Smooth muscle cell (in vitro differentiated cells): ENCODE measurements around the gene PAFAH2. TPM values are rescaled to one million over a fixed set of nuclear protein-coding genes. Genes with fewer than 3 reads are reported as not detected.

Experiments used
- DNase-seq: peaks from one replicate; lab custom pipeline; 2025; ENCODE audit not compliant: unreplicated experiment; lab: John Stamatoyannopoulos, UW
- H2AFZ ChIP-seq: fragments of 200-600 bp; sonication (generic); 2 replicates; pipeline ENCODE4 v1.6.0; 2016; ENCODE audit warnings: antibody characterized with exemption, low read depth, mild to moderate bottlenecking
- H3F3A ChIP-seq: fragments of 200-600 bp; sonication (generic); 2 replicates; pipeline ENCODE4 v1.6.0; 2017; ENCODE audit warnings: antibody characterized with exemption, low read depth
- H3K27ac ChIP-seq: fragments of 200-600 bp; sonication (generic); 2 replicates; pipeline ENCODE4 v1.5.1; 2016; ENCODE audit warnings: low read depth, mild to moderate bottlenecking
- H3K27me3 ChIP-seq: fragments of 200-600 bp; sonication (generic); 2 replicates; pipeline ENCODE4 v1.6.1; 2016; ENCODE audit warnings: low read depth, mild to moderate bottlenecking
- H3K36me3 ChIP-seq: fragments of 200-600 bp; sonication (generic); 2 replicates; pipeline ENCODE4 v1.5.1; 2016; ENCODE audit warnings: low read depth
- H3K4me1 ChIP-seq: fragments of 200-600 bp; sonication (generic); 2 replicates; pipeline ENCODE4 v1.5.1; 2016; ENCODE audit warnings: low read depth
- H3K4me2 ChIP-seq: fragments of 200-600 bp; sonication (generic); 2 replicates; pipeline ENCODE4 v1.6.0; 2016; ENCODE audit warnings: mild to moderate bottlenecking
- H3K4me3 ChIP-seq: fragments of 200-600 bp; sonication (generic); 2 replicates; pipeline ENCODE4 v1.5.1; 2016; ENCODE audit warnings: mild to moderate bottlenecking
- H3K79me2 ChIP-seq: fragments of 200-600 bp; sonication (generic); 2 replicates; pipeline ENCODE4 v1.6.0; 2016; ENCODE audit warnings: low read depth, mild to moderate bottlenecking
- H3K9ac ChIP-seq: fragments of 200-600 bp; sonication (generic); 2 replicates; pipeline ENCODE4 v1.6.0; 2016; ENCODE audit warnings: low read depth
- H3K9me3 ChIP-seq: fragments of 200-600 bp; sonication (generic); replicated peaks from 2 replicates; pipeline ENCODE4 v1.5.1; 2016; ENCODE audit warnings: low read depth
- H4K20me1 ChIP-seq: fragments of 200-600 bp; sonication (generic); 2 replicates; pipeline ENCODE4 v1.6.0; 2016; ENCODE audit warnings: low read depth
- CTCF ChIP-seq: fragments of 200-600 bp; sonication (generic); IDR thresholded peaks from 2 replicates; pipeline ENCODE4 v1.5.1; 2017; ENCODE audit warnings: borderline replicate concordance, mild to moderate bottlenecking, antibody characterized with exemption; ENCODE audit not compliant: insufficient read depth, poor library complexity, severe bottlenecking
- WGBS: methylation state at CpG from one replicate; pipeline ENCODE4 v1.1.7; 2016; ENCODE audit warnings: low lambda C conversion rate; 5-methylcytosine and 5-hydroxymethylcytosine counted together
- polyA plus RNA-seq: library from polyadenylated mRNA; unstranded; fragments of >200 nt; fragmentation: Nextera tagmentation; extraction: Ambion mirVana; gene quantifications from 2 replicates; pipeline ENCODE4 v1.2.1, GENCODE V29; 2016
- total RNA-seq: library from RNA; depleted of rRNA; stranded (reverse); fragments of >200 nt; gene quantifications from 2 replicates; pipeline ENCODE4 v1.2.3, GENCODE V29; 2014

Gene PAFAH2
- total and polyA plus RNA-seq, 2 experiments from 2014 or later: 9.4 to 9.6 TPM

- H3K9ac ChIP-seq: peak overlapping the region; percentile 17
- peak overlapping the region; percentile 97 for H3K4me2 ChIP-seq
- H3K36me3 ChIP-seq: no peaks in the 10 kb centered on the region
Observed at GRCh38 chr1:25922971-25923552, 74.8 kb downstream of the PAFAH2 start.

GRCh38 chr1:25922056-25922970 lies 75.5 kb downstream of the PAFAH2 start:
- no peak for DNase-seq

More at GRCh38 chr1:25922971-25923552, 74.8 kb downstream of the PAFAH2 start:
- H3K4me1 ChIP-seq: peaks cover 25% of the 10 kb centered on the region
- no peaks in the 10 kb centered on the region for H3F3A ChIP-seq
- peak overlapping the region; percentile 96 for H2AFZ ChIP-seq
- no peaks in the 10 kb centered on the region for H3K9me3 ChIP-seq
- no peaks in the 10 kb centered on the region for H3K79me2 ChIP-seq
- DNase-seq: no peak
- no peaks in the 10 kb centered on the region for H4K20me1 ChIP-seq
- H3K27ac ChIP-seq: no peak overlapping the region
- no peaks in the 10 kb centered on the region for H3K27me3 ChIP-seq
- no peak for TF ChIP-seq CTCF
- H3K4me3 ChIP-seq: peak overlapping the region; percentile 68
- 1% methylated on average over 32 of the region's 32 CpGs for WGBS

GRCh38 chr1:25918615-25919014 lies 79.2 kb downstream of the PAFAH2 start:
- Histone ChIP-seq H2AFZ (no peak overlapping the region), H4K20me1 (no peaks in the 10 kb centered on the region), H3K9me3 (no peaks in the 10 kb centered on the region), H3K9ac (no peak overlapping the region), H3K79me2 (no peaks in the 10 kb centered on the region), H3K27me3 (no peaks in the 10 kb centered on the region), H3K4me2 (no peak overlapping the region), H3K4me3 (no peak overlapping the region), H3F3A (no peaks in the 10 kb centered on the region), H3K4me1 (peaks cover 11% of the 10 kb centered on the region), H3K36me3 (no peaks in the 10 kb centered on the region), H3K27ac (no peak overlapping the region)
- WGBS: 91% methylated on average over 11 of the region's 11 CpGs
- no peak for DNase-seq
- TF ChIP-seq CTCF: no peak

More at GRCh38 chr1:25922056-25922970, 75.5 kb downstream of the PAFAH2 start:
- TF ChIP-seq CTCF: no peak
- WGBS: 8% methylated on average over 49 of the region's 49 CpGs
- no peaks in the 10 kb centered on the region for H3K27me3 ChIP-seq
- no peaks in the 10 kb centered on the region for H3K9me3 ChIP-seq
- H4K20me1 ChIP-seq: no peaks in the 10 kb centered on the region
- peaks cover 20% of the 10 kb centered on the region for H3K4me1 ChIP-seq
- H3F3A ChIP-seq: no peaks in the 10 kb centered on the region
- no peak overlapping the region for H3K27ac ChIP-seq
- H3K79me2 ChIP-seq: no peaks in the 10 kb centered on the region
- H3K4me3 ChIP-seq: peak overlapping the region; percentile 68
- peak overlapping the region; percentile 97 for H3K4me2 ChIP-seq
- peak overlapping the region; percentile 17 for H3K9ac ChIP-seq
- H3K36me3 ChIP-seq: no peaks in the 10 kb centered on the region
- H2AFZ ChIP-seq: peak overlapping the region; percentile 96
